Activated naive CD8-positive, alpha-beta T cell (primary cell): ENCODE measurements around the gene BABAM2.

Source experiments
- H3K27ac Mint-ChIP-seq: one replicate; pipeline ENCODE4 v1.8.0; 2021; ENCODE audit warnings: mixed read lengths
- H3K27me3 Mint-ChIP-seq: one replicate; pipeline ENCODE4 v1.8.0; 2021; ENCODE audit warnings: mixed read lengths
- H3K36me3 Mint-ChIP-seq: one replicate; pipeline ENCODE4 v1.8.0; 2021; ENCODE audit warnings: mixed read lengths
- H3K4me1 Mint-ChIP-seq: one replicate; pipeline ENCODE4 v1.8.0; 2021; ENCODE audit warnings: low read depth, mixed read lengths
- H3K4me3 Mint-ChIP-seq: one replicate; pipeline ENCODE4 v1.8.0; 2021; ENCODE audit warnings: mild to moderate bottlenecking, mixed read lengths
- H3K9me3 Mint-ChIP-seq: one replicate; pipeline ENCODE4 v1.8.0; 2021; ENCODE audit warnings: low read depth, mixed read lengths

BABAM2 gene

GRCh38 chr2:28168376-28168775 is 277.8 kb downstream of the BABAM2 start:
- H3K27ac Mint-ChIP-seq, result no peak overlapping the region
- no peaks in the 10 kb centered on the region for H3K27me3 Mint-ChIP-seq
- no peaks in the 10 kb centered on the region for H3K4me1 Mint-ChIP-seq
- peaks cover 5% of the 10 kb centered on the region for H3K36me3 Mint-ChIP-seq
- no peak overlapping the region for H3K4me3 Mint-ChIP-seq
- no peaks in the 10 kb centered on the region for H3K9me3 Mint-ChIP-seq

DNA sequence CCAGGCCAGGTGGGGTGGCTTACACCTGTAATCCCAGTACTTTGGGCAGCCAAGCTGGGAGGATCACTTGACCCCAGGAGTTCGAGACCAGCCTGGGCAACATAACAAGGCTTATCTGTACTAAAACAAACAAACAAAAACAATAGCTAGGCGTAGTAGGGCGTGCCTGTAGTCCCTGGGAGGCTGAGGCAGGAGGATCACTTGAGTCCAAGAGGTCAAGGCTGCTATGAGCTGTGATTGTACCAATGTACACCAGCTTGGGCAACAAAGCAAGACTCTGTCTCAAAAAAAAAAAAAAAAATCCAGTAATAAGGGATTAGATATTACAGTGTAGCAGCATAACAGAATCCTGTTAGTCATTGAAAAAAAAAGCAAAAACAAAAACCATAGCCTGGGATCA is 279.0 kb downstream of the BABAM2 start:
- Mint-ChIP-seq H3K36me3 (peaks cover 5% of the 10 kb centered on the region), H3K27me3 (no peaks in the 10 kb centered on the region), H3K9me3 (no peaks in the 10 kb centered on the region), H3K4me1 (no peaks in the 10 kb centered on the region), H3K27ac (no peak overlapping the region), H3K4me3 (no peak overlapping the region)

- Mint-ChIP-seq H3K4me3 (no peak overlapping the region), H3K4me1 (no peaks in the 10 kb centered on the region), H3K27me3 (no peaks in the 10 kb centered on the region), H3K36me3 (peaks cover 8% of the 10 kb centered on the region), H3K27ac (no peak overlapping the region), H3K9me3 (no peaks in the 10 kb centered on the region)
These were observed 281.8 kb downstream of the BABAM2 start for GRCh38 chr2:28172114-28172898.

- H3K4me3 Mint-ChIP-seq, result no peak overlapping the region
- no peaks in the 10 kb centered on the region for H3K27me3 Mint-ChIP-seq
- H3K36me3 Mint-ChIP-seq, result peaks cover 12% of the 10 kb centered on the region
- H3K9me3 Mint-ChIP-seq, result peaks cover 4% of the 10 kb centered on the region
- H3K4me1 Mint-ChIP-seq, result no peaks in the 10 kb centered on the region
- no peak overlapping the region for H3K27ac Mint-ChIP-seq
These were observed 282.8 kb downstream of the BABAM2 start for GRCh38 chr2:28173377-28173776.

DNA sequence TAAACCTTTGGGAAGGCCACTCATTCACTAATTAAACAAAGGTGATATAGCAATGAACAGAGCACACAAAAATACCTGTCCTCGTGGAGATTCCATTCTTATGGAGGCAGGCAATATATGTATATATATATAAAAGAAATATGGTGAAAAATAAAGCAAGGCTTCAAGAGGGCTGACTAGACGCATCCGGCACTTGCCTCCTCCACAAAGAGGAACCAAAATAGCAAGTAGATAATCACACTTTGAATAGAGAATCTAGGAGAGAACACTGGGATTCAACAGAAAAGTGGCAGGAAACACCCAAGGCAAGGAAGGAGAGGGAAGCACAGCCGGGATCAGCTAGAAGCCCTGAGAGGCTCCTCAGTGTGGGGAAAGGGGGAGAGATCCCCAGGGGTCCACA is 283.7 kb downstream of the BABAM2 start:
- Mint-ChIP-seq H3K27me3 (no peaks in the 10 kb centered on the region), H3K36me3 (peaks cover 12% of the 10 kb centered on the region), H3K9me3 (peaks cover 4% of the 10 kb centered on the region), H3K4me3 (no peak overlapping the region), H3K4me1 (no peaks in the 10 kb centered on the region), H3K27ac (no peak overlapping the region)

DNA sequence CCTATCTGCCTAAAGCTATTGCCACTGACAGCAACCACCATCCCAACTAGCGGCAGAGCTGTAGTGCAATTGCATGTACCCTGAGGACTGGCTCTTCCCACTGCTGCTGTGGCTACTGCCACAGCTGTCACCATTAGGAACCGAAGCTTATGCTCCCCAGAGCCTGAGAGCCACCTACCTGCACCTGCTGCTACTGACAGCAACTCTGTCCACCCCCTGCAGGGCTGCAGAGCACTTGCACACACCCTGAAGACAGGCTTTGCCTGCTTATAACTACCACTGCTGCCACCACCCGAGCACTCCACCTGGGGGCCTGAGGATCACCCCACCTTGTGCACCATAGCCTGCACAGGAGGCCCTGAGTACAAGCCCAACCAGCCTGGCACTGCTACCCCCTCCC is 284.5 kb downstream of the BABAM2 start:
- Mint-ChIP-seq H3K27me3 (no peaks in the 10 kb centered on the region), H3K36me3 (peaks cover 12% of the 10 kb centered on the region), H3K4me3 (no peak overlapping the region), H3K4me1 (no peaks in the 10 kb centered on the region), H3K27ac (no peak overlapping the region), H3K9me3 (peaks cover 4% of the 10 kb centered on the region)

DNA sequence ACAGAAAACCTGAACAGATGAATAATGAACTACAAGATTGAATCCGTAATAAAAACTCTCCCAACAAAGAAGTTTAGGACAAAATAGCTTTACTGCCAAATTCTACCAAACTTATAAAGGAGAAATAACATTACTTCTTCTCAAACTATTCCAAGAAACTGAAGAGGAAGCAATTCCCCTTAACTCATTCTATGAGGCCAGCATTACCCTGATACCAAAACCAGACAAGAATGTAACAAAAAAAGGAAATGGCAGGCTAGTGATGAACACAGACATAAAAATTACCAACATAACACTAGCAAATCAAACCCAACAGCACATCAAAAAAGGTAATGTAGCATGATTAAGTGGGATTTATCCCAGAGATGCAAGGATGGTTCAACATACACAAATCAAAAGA is 288.4 kb downstream of the BABAM2 start:
- Mint-ChIP-seq H3K27ac (no peak overlapping the region), H3K4me1 (no peaks in the 10 kb centered on the region), H3K36me3 (peaks cover 10% of the 10 kb centered on the region), H3K9me3 (peaks cover 4% of the 10 kb centered on the region), H3K27me3 (no peaks in the 10 kb centered on the region), H3K4me3 (no peak overlapping the region)

GRCh38 chr2:28181801-28182200 is 291.3 kb downstream of the BABAM2 start:
- Mint-ChIP-seq H3K9me3 (peaks cover 4% of the 10 kb centered on the region), H3K4me3 (no peak overlapping the region), H3K27ac (no peak overlapping the region), H3K36me3 (peaks cover 16% of the 10 kb centered on the region), H3K27me3 (no peaks in the 10 kb centered on the region), H3K4me1 (no peaks in the 10 kb centered on the region)

DNA sequence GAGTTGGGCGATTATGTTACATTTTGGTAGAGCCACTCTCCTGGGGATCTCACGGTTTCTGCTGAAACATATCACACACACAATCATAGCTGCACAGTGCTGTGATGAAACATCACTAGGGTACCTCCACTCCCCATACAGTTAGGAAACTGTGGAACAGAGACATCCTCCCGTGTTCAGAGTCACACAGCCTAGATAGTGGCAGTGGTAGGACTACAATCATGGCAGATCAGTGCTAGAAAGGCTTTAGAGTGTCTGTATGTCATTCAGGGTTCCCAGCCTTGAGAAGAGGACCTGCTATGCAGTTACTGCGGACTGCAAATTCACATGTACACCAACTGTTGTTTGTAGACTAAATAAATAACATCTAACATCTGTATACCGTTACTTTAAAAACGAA is 291.8 kb downstream of the BABAM2 start:
- Mint-ChIP-seq H3K36me3 (peaks cover 15% of the 10 kb centered on the region), H3K4me1 (no peaks in the 10 kb centered on the region), H3K27me3 (no peaks in the 10 kb centered on the region), H3K9me3 (peaks cover 4% of the 10 kb centered on the region), H3K4me3 (no peak overlapping the region), H3K27ac (no peak overlapping the region)

DNA sequence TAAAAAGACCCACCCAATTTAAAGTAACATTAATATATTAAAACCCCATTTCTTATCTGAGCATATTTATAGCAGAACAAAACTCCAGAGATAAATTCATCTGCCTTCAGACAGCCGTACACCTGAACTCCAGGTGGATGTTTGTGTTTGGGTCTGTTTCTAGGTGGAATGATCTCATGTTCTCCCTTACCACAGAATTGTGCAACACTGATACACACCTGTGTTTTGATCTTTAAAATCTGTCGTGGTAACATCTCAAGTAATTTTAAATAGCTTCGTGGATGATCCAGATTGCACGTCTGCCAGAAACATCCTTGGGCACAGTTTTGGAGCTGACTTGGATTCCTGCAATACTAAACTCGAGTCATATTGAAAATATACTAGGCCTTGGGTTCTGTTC is 294.6 kb downstream of the BABAM2 start:
- Mint-ChIP-seq H3K4me1 (no peaks in the 10 kb centered on the region), H3K36me3 (peaks cover 13% of the 10 kb centered on the region), H3K27ac (no peak overlapping the region), H3K9me3 (no peaks in the 10 kb centered on the region), H3K27me3 (no peaks in the 10 kb centered on the region), H3K4me3 (no peak overlapping the region)

DNA sequence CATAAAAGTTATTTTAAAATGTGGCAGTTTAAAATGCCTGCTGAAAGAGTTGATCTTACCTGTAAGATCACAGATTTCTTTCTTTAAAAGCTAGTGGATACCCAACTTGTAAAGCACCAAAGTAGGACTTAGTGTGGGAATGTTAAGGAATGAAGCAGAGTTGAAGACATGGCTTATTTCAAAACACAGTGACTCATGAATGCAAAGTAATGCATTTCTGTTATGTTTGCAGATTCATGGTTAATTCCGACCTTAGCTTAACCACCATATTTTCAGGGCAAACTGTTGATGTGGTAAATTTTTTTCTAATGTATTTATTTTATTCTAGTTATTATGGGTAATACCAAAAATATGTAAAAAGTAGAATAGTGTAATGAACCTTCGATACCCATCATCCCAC is 295.4 kb downstream of the BABAM2 start:
- H3K4me3 Mint-ChIP-seq, result no peak overlapping the region
- no peaks in the 10 kb centered on the region for H3K27me3 Mint-ChIP-seq
- H3K36me3 Mint-ChIP-seq, result peaks cover 13% of the 10 kb centered on the region
- H3K4me1 Mint-ChIP-seq, result no peaks in the 10 kb centered on the region
- H3K9me3 Mint-ChIP-seq, result no peaks in the 10 kb centered on the region
- no peak overlapping the region for H3K27ac Mint-ChIP-seq

DNA sequence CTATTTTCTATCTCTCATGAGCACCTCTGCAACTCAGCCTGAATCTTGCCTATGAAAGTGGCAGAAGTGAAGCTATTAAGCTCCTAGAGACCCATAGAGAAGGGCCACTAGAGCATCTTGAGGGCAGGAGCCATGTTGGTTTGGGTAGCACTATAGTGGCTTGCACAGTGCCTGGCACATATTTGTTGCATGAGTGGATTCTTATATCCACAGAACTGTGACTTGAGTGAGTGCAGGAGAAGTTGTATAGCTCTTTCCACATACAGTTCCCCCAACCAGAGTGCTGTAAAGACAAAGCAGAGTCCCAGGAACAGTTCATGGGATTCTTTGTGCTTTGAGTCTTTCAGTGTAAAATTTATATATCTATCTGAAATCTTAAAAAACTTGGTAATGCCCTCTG is 296.7 kb downstream of the BABAM2 start:
- H3K4me3 Mint-ChIP-seq, result no peak overlapping the region
- no peak overlapping the region for H3K27ac Mint-ChIP-seq
- peaks cover 13% of the 10 kb centered on the region for H3K36me3 Mint-ChIP-seq
- H3K27me3 Mint-ChIP-seq, result no peaks in the 10 kb centered on the region
- H3K4me1 Mint-ChIP-seq, result no peaks in the 10 kb centered on the region
- no peaks in the 10 kb centered on the region for H3K9me3 Mint-ChIP-seq

GRCh38 chr2:28188436-28188835 is 297.9 kb downstream of the BABAM2 start:
- Mint-ChIP-seq H3K27me3 (no peaks in the 10 kb centered on the region), H3K9me3 (no peaks in the 10 kb centered on the region), H3K4me3 (no peak overlapping the region), H3K4me1 (no peaks in the 10 kb centered on the region), H3K36me3 (peaks cover 13% of the 10 kb centered on the region), H3K27ac (no peak overlapping the region)

- peaks cover 12% of the 10 kb centered on the region for H3K36me3 Mint-ChIP-seq
- H3K4me3 Mint-ChIP-seq, result no peak overlapping the region
- no peak overlapping the region for H3K27ac Mint-ChIP-seq
- H3K4me1 Mint-ChIP-seq, result peaks cover 3% of the 10 kb centered on the region
- no peaks in the 10 kb centered on the region for H3K9me3 Mint-ChIP-seq
- no peaks in the 10 kb centered on the region for H3K27me3 Mint-ChIP-seq
These were observed 303.3 kb downstream of the BABAM2 start for GRCh38 chr2:28193630-28194403.

- Mint-ChIP-seq H3K27me3 (no peaks in the 10 kb centered on the region), H3K9me3 (no peaks in the 10 kb centered on the region), H3K27ac (no peak overlapping the region), H3K4me3 (no peak overlapping the region), H3K36me3 (peaks cover 25% of the 10 kb centered on the region), H3K4me1 (no peaks in the 10 kb centered on the region)
These were observed 309.6 kb downstream of the BABAM2 start for GRCh38 chr2:28199995-28200679.
